Measurements from ENCODE around the gene PRKAR2A. TPM values are rescaled to one million over a fixed set of nuclear protein-coding genes. Genes with fewer than 3 reads are reported as not detected.
A peak's percentile ranks its signal among the peaks of the same experiment; 100 is the strongest.

The PRKAR2A gene
- polyA plus RNA-seq, 2 of the 4 experiments (the other 2 are of a cell fraction): 15.3 to 17.2 TPM

DNA sequence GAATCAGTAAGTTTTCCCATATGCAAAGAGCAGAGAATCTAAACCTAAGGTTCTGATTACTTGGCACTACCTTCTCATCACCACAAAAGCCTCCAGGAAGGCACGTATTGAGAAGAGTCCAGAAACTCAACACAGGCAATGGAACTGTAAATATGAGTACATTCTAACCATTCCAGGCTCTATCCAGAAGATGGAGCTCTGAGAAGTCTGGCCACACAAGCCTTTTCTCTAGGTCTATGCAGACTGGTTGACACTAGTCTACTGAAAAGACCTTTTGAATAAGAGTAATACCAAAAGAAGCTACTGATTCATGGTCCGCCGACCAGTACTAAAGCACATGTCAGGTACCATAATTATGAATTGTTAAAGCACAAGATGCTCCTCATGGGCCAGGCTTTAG, 149.7 kb downstream of the PRKAR2A start:
- TF ChIP-seq CBX8 (IDR thresholded peaks at IDR 0.05) (no peak), NPAS2 (CRISPR knock-in tag; IDR thresholded peaks at IDR 0.05; ENCODE audit: borderline replicate concordance) (no peak), BHLHE40 (IDR thresholded peaks at IDR 0.05; ENCODE audit: low read depth, low read length) (no peak), RARB (CRISPR knock-in tag; IDR thresholded peaks at IDR 0.05) (no peak), SMC3 (IDR thresholded peaks at IDR 0.05) (no peak), CHD4 (IDR thresholded peaks at IDR 0.05; ENCODE audit: borderline replicate concordance) (no peak), CHD2 (IDR thresholded peaks at IDR 0.05; ENCODE audit: low read length, partially characterized antibody) (no peak), HOXB13 (CRISPR knock-in tag; IDR thresholded peaks at IDR 0.05; ENCODE audit: low read depth) (no peak), MAFK (IDR thresholded peaks at IDR 0.05; ENCODE audit: partially characterized antibody) (no peak), FOSL2 (IDR thresholded peaks at IDR 0.05) (no peak), FOSL2 (CRISPR knock-in tag; IDR thresholded peaks at IDR 0.05) (no peak), HDAC2 (IDR thresholded peaks at IDR 0.05) (no peak), HOXB5 (CRISPR knock-in tag; IDR thresholded peaks at IDR 0.05) (no peak), POLR2AphosphoS2 (conservative IDR thresholded peaks at IDR 0.05; ENCODE audit: low read length) (no peak), ZNF302 (CRISPR knock-in tag; IDR thresholded peaks at IDR 0.05) (no peak), GATA3 (IDR thresholded peaks at IDR 0.05; ENCODE audit: borderline replicate concordance) (no peak), POLR2A (IDR thresholded peaks at IDR 0.05; ENCODE audit: low read length) (no peak)
- TF ChIP-seq, protein P1, sequence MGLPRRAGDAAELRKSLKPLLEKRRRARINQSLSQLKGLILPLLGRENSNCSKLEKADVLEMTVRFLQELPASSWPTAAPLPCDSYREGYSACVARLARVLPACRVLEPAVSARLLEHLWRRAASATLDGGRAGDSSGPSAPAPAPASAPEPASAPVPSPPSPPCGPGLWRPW (IDR thresholded peaks at IDR 0.05): no peak
- TF ChIP-seq, protein P2, sequence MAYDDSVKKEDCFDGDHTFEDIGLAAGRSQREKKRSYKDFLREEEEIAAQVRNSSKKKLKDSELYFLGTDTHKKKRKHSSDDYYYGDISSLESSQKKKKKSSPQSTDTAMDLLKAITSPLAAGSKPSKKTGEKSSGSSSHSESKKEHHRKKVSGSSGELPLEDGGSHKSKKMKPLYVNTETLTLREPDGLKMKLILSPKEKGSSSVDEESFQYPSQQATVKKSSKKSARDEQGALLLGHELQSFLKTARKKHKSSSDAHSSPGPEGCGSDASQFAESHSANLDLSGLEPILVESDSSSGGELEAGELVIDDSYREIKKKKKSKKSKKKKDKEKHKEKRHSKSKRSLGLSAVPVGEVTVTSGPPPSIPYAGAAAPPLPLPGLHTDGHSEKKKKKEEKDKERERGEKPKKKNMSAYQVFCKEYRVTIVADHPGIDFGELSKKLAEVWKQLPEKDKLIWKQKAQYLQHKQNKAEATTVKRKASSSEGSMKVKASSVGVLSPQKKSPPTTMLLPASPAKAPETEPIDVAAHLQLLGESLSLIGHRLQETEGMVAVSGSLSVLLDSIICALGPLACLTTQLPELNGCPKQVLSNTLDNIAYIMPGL (CRISPR knock-in tag; IDR thresholded peaks at IDR 0.05; ENCODE audit: borderline replicate concordance): no peak
- TF ChIP-seq, protein P3, sequence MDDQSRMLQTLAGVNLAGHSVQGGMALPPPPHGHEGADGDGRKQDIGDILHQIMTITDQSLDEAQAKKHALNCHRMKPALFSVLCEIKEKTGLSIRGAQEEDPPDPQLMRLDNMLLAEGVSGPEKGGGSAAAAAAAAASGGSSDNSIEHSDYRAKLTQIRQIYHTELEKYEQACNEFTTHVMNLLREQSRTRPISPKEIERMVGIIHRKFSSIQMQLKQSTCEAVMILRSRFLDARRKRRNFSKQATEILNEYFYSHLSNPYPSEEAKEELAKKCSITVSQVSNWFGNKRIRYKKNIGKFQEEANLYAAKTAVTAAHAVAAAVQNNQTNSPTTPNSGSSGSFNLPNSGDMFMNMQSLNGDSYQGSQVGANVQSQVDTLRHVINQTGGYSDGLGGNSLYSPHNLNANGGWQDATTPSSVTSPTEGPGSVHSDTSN (IDR thresholded peaks at IDR 0.05): no peak
- TF ChIP-seq, protein P4, sequence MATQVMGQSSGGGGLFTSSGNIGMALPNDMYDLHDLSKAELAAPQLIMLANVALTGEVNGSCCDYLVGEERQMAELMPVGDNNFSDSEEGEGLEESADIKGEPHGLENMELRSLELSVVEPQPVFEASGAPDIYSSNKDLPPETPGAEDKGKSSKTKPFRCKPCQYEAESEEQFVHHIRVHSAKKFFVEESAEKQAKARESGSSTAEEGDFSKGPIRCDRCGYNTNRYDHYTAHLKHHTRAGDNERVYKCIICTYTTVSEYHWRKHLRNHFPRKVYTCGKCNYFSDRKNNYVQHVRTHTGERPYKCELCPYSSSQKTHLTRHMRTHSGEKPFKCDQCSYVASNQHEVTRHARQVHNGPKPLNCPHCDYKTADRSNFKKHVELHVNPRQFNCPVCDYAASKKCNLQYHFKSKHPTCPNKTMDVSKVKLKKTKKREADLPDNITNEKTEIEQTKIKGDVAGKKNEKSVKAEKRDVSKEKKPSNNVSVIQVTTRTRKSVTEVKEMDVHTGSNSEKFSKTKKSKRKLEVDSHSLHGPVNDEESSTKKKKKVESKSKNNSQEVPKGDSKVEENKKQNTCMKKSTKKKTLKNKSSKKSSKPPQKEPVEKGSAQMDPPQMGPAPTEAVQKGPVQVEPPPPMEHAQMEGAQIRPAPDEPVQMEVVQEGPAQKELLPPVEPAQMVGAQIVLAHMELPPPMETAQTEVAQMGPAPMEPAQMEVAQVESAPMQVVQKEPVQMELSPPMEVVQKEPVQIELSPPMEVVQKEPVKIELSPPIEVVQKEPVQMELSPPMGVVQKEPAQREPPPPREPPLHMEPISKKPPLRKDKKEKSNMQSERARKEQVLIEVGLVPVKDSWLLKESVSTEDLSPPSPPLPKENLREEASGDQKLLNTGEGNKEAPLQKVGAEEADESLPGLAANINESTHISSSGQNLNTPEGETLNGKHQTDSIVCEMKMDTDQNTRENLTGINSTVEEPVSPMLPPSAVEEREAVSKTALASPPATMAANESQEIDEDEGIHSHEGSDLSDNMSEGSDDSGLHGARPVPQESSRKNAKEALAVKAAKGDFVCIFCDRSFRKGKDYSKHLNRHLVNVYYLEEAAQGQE (IDR thresholded peaks at IDR 0.05): no peak
- Histone ChIP-seq H3K4me1 (peaks cover 37% of the 10 kb centered on the region), H3K4me2 (no peak overlapping the region), H3K4me3 (no peak overlapping the region), H3K9me3 (no peaks in the 10 kb centered on the region), H3K27ac (no peak overlapping the region)
- ATAC-seq (peak; percentile 63 to 64; a peak in 4 of 6 replicates), FAIRE-seq (no peak), DNase-seq (ENCODE audit: low read depth in 1 of 2, low spot score in 1 of 2) (no peak)
- ChIA-PET CTCF (interaction anchor here (0.9 to 2.5 kb wide), 3 partner anchors 9 to 42 kb away, joined by 3 to 11 read pairs (median 3); partner anchors contain the start of gene NCKIPSD), POLR2A (interaction anchor here (1.5 kb wide), 1 partner anchor 19 kb away, joined by 8 read pairs; no protein-coding TSS in a partner anchor)
- WGBS (ENCODE audit: missing lambda C conversion rate): 87% methylated on average over 3 of the region's 3 CpGs

DNA sequence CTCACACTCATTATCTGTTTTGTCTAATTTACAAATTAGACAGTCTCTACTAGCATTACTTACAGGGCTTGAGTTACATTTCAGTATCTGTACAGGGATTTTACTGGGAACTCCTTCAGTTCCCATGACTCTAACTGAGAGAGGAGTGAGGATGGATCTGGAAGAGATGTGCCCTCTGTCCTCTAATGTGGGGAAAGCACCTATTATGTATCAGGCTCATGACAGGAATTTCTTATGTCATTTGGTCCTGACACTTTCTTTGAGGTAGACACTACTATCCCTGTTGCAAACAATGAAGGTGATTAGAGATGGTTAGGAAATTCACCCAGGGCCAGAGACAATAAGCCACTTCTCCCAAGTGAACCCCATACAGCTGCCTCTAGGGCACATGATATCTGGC, 151.1 kb downstream of the PRKAR2A start:
- TF ChIP-seq NR3C1 (IDR thresholded peaks at IDR 0.05): no peak
- TF ChIP-seq, protein P5, sequence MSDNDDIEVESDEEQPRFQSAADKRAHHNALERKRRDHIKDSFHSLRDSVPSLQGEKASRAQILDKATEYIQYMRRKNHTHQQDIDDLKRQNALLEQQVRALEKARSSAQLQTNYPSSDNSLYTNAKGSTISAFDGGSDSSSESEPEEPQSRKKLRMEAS (IDR thresholded peaks at IDR 0.05): no peak
- TF ChIP-seq EHF (CRISPR knock-in tag; IDR thresholded peaks at IDR 0.05): no peak
- no peak for TF ChIP-seq MAFK (IDR thresholded peaks at IDR 0.05; ENCODE audit: partially characterized antibody)
- TF ChIP-seq CBX8 (IDR thresholded peaks at IDR 0.05): no peak
- TF ChIP-seq, protein P2 (CRISPR knock-in tag; IDR thresholded peaks at IDR 0.05; ENCODE audit: borderline replicate concordance): no peak
- TF ChIP-seq HOXA7 (CRISPR knock-in tag; IDR thresholded peaks at IDR 0.05): no peak
- no peak for FAIRE-seq
- no peaks in the 10 kb centered on the region for H3K9me3 ChIP-seq
- peaks cover 37% of the 10 kb centered on the region for H3K4me1 ChIP-seq
- H3K27ac ChIP-seq: no peak overlapping the region
- no peak for DNase-seq (ENCODE audit: low read depth in 1 of 2, low spot score in 1 of 2)
- ATAC-seq: no peak
- CTCF ChIA-PET: interaction anchor here (0.6 to 2.5 kb wide), 3 partner anchors 10 to 62 kb away, joined by 3 to 11 read pairs (median 6); no protein-coding TSS in a partner anchor
- H3K4me3 ChIP-seq: no peak overlapping the region
- no peak overlapping the region for H3K4me2 ChIP-seq
- POLR2A ChIA-PET: interaction anchor here (0.6 to 0.7 kb wide), 2 partner anchors 11 to 167 kb away, joined by 3 read pairs; no protein-coding TSS in a partner anchor
